Hepatocyte (in vitro differentiated cells): ENCODE measurements around the gene CWF19L2. TPM values are rescaled to one million over a fixed set of nuclear protein-coding genes. Genes with fewer than 3 reads are reported as not detected.

Source experiments
- DNase-seq: peaks from one replicate; pipeline ENCODE4 v3.0.0-alpha.2; 2016; ENCODE audit warnings: low spot score
- H2AFZ ChIP-seq: fragments of 200-600 bp; sonication (generic); 2 replicates; pipeline ENCODE4 v1.6.0; 2016; ENCODE audit warnings: antibody characterized with exemption, mild to moderate bottlenecking
- H3K27ac ChIP-seq: fragments of 200-600 bp; sonication (generic); 2 replicates; pipeline ENCODE4 v1.5.1; 2016; ENCODE audit warnings: mild to moderate bottlenecking
- H3K27me3 ChIP-seq: fragments of 200-600 bp; sonication (generic); 2 replicates; pipeline ENCODE4 v1.6.1; 2016
- H3K36me3 ChIP-seq: fragments of 200-600 bp; sonication (generic); replicated peaks from 2 replicates; pipeline ENCODE4 v1.5.1; 2016; ENCODE audit warnings: low read depth; ENCODE audit not compliant: insufficient read depth
- H3K4me1 ChIP-seq: fragments of 200-600 bp; sonication (generic); 2 replicates; pipeline ENCODE4 v1.5.1; 2016; ENCODE audit warnings: mild to moderate bottlenecking, moderate library complexity; ENCODE audit not compliant: insufficient read depth
- H3K4me2 ChIP-seq: fragments of 200-600 bp; sonication (generic); 2 replicates; pipeline ENCODE4 v1.6.0; 2016
- H3K4me3 ChIP-seq: fragments of 200-600 bp; sonication (generic); 2 replicates; pipeline ENCODE4 v1.5.1; 2016; ENCODE audit warnings: mild to moderate bottlenecking
- H3K79me2 ChIP-seq: fragments of 200-600 bp; sonication (generic); 2 replicates; pipeline ENCODE4 v1.6.0; 2017; ENCODE audit warnings: mild to moderate bottlenecking
- H3K9me2 ChIP-seq: fragments of 200-600 bp; sonication (generic); replicated peaks from 2 replicates; pipeline ENCODE4 v1.6.0; 2017; ENCODE audit warnings: mild to moderate bottlenecking; ENCODE audit not compliant: insufficient read depth
- H3K9me3 ChIP-seq: fragments of 200-600 bp; sonication (generic); 2 replicates; pipeline ENCODE4 v1.5.1; 2016; ENCODE audit warnings: low read depth, mild to moderate bottlenecking
- H4K20me1 ChIP-seq: fragments of 200-600 bp; sonication (generic); 2 replicates; pipeline ENCODE4 v1.6.0; 2016; ENCODE audit warnings: mild to moderate bottlenecking; ENCODE audit not compliant: insufficient read depth, poor library complexity, severe bottlenecking
- EZH2 ChIP-seq: fragments of 200-600 bp; sonication (generic); IDR thresholded peaks from 2 replicates; pipeline ENCODE4 v1.6.1; 2016; ENCODE audit warnings: antibody characterized with exemption, mild to moderate bottlenecking, borderline replicate concordance
- EZH2phosphoT487 ChIP-seq: fragments of 200-600 bp; sonication (generic); IDR thresholded peaks from one replicate; pipeline ENCODE4 v1.6.1; 2018; ENCODE audit warnings: antibody characterized with exemption, mild to moderate bottlenecking, low read depth, moderate library complexity; ENCODE audit not compliant: unreplicated experiment, severe bottlenecking
- WGBS: methylation state at CpG from one replicate; pipeline ENCODE4 v1.1.6; 2016; ENCODE audit warnings: low lambda C conversion rate; ENCODE audit errors: missing lambda C conversion rate; 5-methylcytosine and 5-hydroxymethylcytosine counted together
- polyA plus RNA-seq: library from polyadenylated mRNA; unstranded; fragments of >200 nt; fragmentation: Nextera tagmentation; extraction: Ambion mirVana; gene quantifications from 2 replicates; pipeline ENCODE4 v1.2.1, GENCODE V29; 2016
- total RNA-seq: library from RNA; depleted of rRNA; stranded (reverse); fragments of >200 nt; gene quantifications from 2 replicates; pipeline ENCODE4 v1.2.3, GENCODE V29; 2014
- TF ChIP-seq, protein P1 (sequence below): fragments of 200-600 bp; sonication (generic); IDR thresholded peaks from 2 replicates; pipeline ENCODE4 v1.5.1; 2016; ENCODE audit warnings: antibody characterized with exemption, mild to moderate bottlenecking; ENCODE audit not compliant: poor library complexity

CWF19L2 gene
- total and polyA plus RNA-seq, 2 experiments from 2014 or later: 4.3 to 14.0 TPM

DNA sequence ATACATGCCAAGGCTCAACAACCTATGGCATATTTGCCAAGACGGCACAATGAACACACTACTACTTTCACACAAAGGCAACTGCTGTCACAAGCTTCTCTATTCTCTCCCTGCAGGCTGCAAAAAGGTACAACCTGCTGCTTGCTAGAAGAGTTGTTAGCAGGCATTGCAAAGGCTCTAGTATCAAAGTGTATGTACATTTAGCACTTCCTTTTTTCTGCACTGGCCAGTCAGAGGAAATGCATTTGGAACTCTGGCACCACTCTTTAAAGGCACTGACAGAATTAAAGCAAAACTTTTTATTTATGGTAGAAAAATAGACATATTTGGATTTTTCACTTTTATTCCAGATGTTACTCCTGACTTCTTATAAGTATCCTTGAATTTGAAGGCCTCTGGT, 125.9 kb downstream of the CWF19L2 start:
- Histone ChIP-seq H3K9me3 (no peaks in the 10 kb centered on the region), H3K4me1 (no peaks in the 10 kb centered on the region), H3K27ac (no peak overlapping the region), H3K27me3 (no peaks in the 10 kb centered on the region), H3K4me2 (no peak overlapping the region), H4K20me1 (no peaks in the 10 kb centered on the region), H3K9me2 (no peaks in the 10 kb centered on the region), H3K36me3 (no peaks in the 10 kb centered on the region), H2AFZ (no peak overlapping the region), H3K79me2 (no peaks in the 10 kb centered on the region), H3K4me3 (no peak overlapping the region)
- no peak for DNase-seq
- 100% methylated on average over 1 of the region's 1 CpG for WGBS
- no peak for TF ChIP-seq EZH2phosphoT487

DNA sequence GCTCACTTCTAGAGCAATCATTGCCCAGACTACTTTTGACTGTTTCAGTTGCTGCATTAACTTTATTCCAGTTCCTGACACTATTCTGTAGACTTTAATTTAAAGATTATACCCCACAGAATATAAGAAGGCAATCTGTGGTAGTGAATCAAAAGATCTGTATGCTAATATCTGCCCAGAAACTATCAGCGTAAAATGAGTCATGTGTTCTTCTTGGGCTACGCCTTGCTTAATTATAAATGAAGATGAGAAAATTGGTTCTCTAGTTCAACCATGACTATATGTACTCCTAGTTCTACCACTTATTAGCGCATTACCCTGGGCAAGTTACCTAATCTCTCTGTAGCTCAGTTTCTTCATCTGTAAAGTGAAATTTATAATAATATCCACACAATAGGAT, 128.5 kb downstream of the CWF19L2 start:
- Histone ChIP-seq H2AFZ (no peak overlapping the region), H3K27ac (no peak overlapping the region), H3K4me1 (no peaks in the 10 kb centered on the region), H3K9me3 (no peaks in the 10 kb centered on the region), H3K9me2 (no peaks in the 10 kb centered on the region), H3K4me3 (no peak overlapping the region), H3K79me2 (no peaks in the 10 kb centered on the region), H3K36me3 (no peaks in the 10 kb centered on the region), H3K27me3 (no peaks in the 10 kb centered on the region), H4K20me1 (no peaks in the 10 kb centered on the region), H3K4me2 (no peak overlapping the region)
- TF ChIP-seq EZH2phosphoT487 (no peak), EZH2 (no peak)
- TF ChIP-seq, protein P1, sequence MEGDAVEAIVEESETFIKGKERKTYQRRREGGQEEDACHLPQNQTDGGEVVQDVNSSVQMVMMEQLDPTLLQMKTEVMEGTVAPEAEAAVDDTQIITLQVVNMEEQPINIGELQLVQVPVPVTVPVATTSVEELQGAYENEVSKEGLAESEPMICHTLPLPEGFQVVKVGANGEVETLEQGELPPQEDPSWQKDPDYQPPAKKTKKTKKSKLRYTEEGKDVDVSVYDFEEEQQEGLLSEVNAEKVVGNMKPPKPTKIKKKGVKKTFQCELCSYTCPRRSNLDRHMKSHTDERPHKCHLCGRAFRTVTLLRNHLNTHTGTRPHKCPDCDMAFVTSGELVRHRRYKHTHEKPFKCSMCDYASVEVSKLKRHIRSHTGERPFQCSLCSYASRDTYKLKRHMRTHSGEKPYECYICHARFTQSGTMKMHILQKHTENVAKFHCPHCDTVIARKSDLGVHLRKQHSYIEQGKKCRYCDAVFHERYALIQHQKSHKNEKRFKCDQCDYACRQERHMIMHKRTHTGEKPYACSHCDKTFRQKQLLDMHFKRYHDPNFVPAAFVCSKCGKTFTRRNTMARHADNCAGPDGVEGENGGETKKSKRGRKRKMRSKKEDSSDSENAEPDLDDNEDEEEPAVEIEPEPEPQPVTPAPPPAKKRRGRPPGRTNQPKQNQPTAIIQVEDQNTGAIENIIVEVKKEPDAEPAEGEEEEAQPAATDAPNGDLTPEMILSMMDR: no peak
- no peak for DNase-seq
- WGBS: 98% methylated on average over 3 of the region's 3 CpGs

DNA sequence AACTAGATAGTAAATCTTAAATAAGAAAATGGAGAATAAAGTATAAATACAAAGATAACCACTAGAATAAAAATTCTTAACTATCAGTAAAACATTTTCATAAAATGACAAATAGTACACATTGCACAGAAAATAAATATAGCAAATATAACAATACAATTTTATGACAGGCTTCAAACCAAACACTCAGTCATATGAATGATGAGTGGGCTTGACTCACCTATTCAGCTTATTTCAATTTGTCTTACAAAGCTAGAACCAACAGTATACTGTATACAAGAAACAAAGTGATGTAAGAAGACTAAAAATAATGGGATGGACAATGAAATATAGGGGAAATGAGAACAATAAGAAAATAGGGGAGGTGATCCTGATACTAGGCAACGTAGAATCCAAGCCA, 141.2 kb downstream of the CWF19L2 start:
- Histone ChIP-seq H3K36me3 (no peaks in the 10 kb centered on the region), H3K27ac (no peak overlapping the region), H3K4me3 (no peak overlapping the region), H3K4me1 (no peaks in the 10 kb centered on the region), H4K20me1 (no peaks in the 10 kb centered on the region), H3K79me2 (no peaks in the 10 kb centered on the region), H3K27me3 (no peaks in the 10 kb centered on the region), H3K9me3 (peaks cover 6% of the 10 kb centered on the region), H2AFZ (no peak overlapping the region), H3K9me2 (no peaks in the 10 kb centered on the region), H3K4me2 (no peak overlapping the region)
- no peak for TF ChIP-seq EZH2phosphoT487
- TF ChIP-seq EZH2: no peak
- TF ChIP-seq, protein P1: no peak
- DNase-seq: no peak
- WGBS: 100% methylated on average over 1 of the region's 1 CpG

DNA sequence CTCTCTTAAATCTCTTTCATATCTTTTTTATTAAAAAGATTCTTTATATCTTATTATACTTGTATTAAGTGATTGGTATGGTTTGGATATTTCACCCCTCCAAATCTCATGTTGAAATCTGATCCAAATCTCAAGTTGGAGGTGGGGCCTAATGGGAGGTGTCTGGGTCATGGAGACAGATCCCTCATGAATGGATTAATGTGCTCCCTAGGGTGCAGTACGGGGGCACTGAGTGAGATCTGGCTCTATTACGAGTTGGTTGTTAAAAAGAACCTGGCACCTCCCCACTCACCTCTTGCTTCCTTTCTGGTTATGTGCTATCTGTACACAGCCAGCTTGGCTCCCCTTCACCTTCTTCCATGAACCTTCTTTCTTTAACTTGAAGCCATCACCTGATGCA, 149.6 kb downstream of the CWF19L2 start:
- Histone ChIP-seq H4K20me1 (no peaks in the 10 kb centered on the region), H3K27ac (no peak overlapping the region), H3K4me2 (no peak overlapping the region), H3K9me2 (no peaks in the 10 kb centered on the region), H2AFZ (no peak overlapping the region), H3K4me3 (no peak overlapping the region), H3K9me3 (no peaks in the 10 kb centered on the region), H3K27me3 (no peaks in the 10 kb centered on the region), H3K4me1 (no peaks in the 10 kb centered on the region), H3K36me3 (no peaks in the 10 kb centered on the region), H3K79me2 (no peaks in the 10 kb centered on the region)
- 98% methylated on average over 2 of the region's 2 CpGs for WGBS
- no peak for DNase-seq
- TF ChIP-seq EZH2 (no peak), EZH2phosphoT487 (no peak)
- TF ChIP-seq, protein P1: no peak
